NCI-H1930 (cell line): Measurements from ENCODE around the gene NIN.

Source experiments
- DNase-seq, 2 experiments: peaks; one replicate each; lab custom pipeline; 2025; lab: John Stamatoyannopoulos, UW

Gene NIN

DNA sequence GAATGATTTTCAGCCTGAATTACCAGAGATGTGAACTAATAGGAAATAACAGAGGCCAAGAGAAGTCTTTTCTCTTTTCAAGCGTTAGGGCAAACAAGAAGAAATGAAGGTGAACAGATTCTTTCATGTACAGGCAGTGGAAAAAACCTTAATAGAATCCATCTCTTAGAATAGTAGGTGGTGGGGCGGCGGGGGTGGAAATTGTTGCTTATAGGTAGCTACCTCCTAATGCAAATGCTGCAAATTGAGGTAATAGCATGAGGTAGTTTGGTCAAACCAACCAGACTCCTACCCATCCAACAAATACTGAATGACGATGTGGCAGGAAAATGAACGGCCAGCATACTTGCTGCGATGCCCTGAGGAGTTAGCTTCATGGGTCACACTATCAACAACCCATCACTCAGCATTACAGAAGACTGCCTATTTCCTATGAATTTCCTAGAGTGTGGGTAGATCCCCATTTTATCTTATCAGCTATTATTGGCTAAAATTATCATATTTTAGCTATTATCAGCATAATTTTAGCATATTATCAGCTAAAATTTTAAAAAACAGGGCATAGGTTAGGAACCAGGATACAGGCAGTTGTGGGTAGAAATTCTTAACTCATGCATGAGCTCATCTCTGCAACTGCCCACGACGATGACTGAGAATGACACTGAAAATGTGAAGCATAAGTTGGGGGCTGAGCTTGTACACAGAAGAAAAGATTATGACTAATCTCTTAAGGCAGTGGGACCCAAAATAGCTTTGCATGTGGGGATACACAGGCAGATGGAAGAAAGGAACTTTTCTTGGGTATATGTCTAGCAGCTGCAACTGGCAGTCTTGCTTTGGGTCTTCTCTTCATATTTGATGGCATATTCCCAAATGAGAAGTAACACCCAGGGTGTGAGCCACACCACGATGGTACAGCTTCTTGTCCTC lies 68.7 kb downstream of the NIN start:
- no peak for DNase-seq

DNA sequence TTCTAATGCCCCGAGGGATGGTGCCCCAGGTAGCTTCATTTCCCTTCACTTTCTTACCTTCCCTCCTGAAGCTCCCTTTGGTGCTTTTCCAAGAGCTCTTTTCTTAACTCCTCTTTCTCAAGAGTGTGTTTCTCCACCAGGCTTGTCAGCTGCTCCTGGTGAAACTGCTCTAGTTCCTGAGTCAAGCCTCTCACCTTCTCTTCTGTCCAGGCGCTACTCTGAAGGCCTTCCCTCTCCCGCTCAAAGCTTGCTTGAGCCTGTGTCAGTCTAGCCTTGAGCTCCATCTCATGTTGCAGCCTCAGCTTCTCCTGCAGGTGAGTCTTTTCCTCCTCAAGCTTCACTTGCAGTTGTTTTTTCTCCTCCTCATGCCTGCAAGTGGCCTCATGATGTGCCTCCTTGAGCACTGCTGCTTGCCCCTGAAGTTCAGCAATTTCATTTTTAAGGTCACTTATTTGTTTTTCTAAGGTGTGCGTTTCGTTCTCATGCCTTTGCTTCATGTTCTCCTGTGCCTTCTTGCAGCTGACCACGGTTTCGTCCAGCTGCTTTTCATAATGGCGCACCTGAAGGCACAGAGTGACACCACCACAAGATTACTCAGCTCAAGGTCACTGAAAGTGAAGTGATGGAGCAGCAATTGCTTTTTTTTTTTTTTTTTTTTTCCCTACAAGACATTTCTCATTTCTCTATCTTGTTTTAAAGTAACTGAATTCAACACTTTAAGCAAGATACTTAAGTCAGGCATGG lies 71.0 kb downstream of the NIN start:
- no peak for DNase-seq

GRCh38 chr14:50758945-50759344 lies 72.0 kb downstream of the NIN start:
- no peak for DNase-seq

DNA sequence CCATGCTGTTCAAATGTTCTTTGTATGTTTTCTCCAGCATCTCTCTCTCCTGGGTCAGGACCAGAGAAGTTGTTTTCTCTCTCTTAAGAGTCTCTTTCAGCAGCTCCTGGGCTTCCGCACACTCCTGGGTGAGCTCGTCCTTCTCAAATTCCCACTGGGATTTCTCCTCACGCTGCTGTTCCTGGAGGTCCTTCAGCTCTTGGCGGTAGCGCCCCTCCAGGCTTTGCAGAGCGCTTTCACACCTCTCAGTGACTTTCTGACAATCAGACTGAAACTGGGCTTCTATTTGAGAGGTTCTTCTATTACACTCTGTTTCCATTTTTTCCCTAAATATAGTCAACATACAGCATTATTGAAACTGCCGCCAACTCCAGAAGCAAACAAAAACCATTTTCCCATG lies 72.7 kb downstream of the NIN start:
- DNase-seq, result no peak

- DNase-seq, result no peak
Measured at GRCh38 chr14:50757702-50758101, 73.3 kb downstream of the NIN start.

- no peak for DNase-seq
Measured at GRCh38 chr14:50756300-50756699, 74.7 kb downstream of the NIN start.

- no peak for DNase-seq
Measured at GRCh38 chr14:50750323-50750722, 80.6 kb downstream of the NIN start.

GRCh38 chr14:50745401-50746058 lies 85.4 kb downstream of the NIN start:
- DNase-seq, result no peak

GRCh38 chr14:50744231-50744630 lies 86.7 kb downstream of the NIN start:
- no peak for DNase-seq

GRCh38 chr14:50741567-50741966 lies 89.4 kb downstream of the NIN start:
- DNase-seq, result no peak

DNA sequence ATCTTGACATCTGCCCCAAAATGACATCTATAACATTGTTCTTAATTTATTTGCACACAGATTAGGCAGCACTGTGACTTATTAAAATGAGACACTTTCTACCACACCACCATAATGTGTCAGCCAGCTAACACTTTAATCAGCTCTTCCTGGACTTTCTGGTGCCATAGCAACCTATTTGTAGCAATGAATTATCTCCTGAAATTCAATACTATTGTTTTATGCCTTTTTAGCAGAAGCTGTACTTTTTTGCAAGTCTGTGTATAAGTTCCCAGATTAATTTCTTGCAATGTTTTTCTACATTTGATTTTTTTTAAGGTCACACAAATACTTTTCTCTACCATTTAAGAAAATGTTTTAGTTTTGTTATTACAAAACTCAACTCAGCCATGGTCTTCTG lies 90.1 kb downstream of the NIN start:
- DNase-seq, result no peak

DNA sequence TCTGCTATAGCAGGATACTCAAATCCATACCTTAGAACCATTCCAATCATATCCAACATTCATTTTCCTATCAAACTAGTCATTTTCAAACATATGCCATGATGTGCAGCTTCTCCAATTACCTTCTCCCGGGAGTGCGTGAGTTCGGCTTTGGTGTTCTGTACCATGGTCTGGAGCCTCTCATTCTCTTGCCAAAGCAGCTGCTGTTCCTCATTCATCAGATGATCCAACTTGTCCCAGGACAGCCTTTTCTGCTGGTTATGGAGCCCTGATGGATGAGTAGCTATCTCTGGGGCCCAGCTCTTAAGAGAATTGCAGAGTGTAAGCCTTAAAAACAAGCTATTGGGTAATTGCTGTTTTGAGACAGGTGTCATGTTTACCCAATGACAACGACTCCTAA lies 91.8 kb downstream of the NIN start:
- DNase-seq, result no peak

DNA sequence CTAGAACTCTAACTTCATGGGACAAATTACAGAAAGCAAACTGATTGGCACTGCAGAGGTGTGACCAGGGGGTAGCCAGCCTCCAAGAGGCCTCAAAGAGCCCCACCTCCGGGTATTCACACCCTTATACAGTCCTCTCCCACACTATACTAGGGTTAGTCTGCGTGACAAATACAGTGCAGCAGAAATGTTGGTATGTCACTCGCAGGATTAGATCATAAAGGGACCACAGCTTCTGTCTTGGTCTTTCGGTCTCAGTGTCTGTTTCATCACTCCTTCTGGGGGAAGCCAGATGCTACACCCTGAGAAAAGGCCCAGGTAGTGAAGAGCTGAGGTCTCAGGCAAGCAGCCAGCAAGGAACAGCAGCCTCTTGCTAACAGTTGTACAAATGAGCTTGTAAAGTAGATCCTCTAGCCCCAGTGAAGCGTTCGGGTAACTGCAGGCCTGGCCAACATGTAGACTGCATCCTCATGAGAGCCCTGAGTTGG lies 94.0 kb downstream of the NIN start:
- DNase-seq, result no peak

- DNase-seq, result no peak
Measured at GRCh38 chr14:50734950-50735695, 95.8 kb downstream of the NIN start.

GRCh38 chr14:50733494-50733893 lies 97.5 kb downstream of the NIN start:
- DNase-seq, result no peak

DNA sequence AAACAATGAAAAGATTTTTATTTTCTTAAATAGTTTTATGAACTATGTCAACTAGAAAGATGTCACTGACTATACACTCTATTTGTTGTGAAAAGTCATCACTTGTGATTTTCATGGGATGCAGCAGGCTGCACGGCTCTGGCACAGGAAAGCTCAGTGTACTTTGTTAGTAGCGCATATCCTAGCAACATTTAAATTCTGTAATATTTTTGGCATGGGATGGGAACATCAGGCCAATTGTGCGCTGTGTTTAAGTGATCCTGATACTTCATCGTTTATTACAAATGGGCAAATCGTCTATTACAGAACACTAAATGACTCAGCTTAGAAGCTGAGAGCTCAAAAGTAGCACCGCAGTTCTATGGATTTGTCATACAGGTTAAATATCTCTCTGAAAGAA lies 102.1 kb downstream of the NIN start:
- DNase-seq, result no peak

DNA sequence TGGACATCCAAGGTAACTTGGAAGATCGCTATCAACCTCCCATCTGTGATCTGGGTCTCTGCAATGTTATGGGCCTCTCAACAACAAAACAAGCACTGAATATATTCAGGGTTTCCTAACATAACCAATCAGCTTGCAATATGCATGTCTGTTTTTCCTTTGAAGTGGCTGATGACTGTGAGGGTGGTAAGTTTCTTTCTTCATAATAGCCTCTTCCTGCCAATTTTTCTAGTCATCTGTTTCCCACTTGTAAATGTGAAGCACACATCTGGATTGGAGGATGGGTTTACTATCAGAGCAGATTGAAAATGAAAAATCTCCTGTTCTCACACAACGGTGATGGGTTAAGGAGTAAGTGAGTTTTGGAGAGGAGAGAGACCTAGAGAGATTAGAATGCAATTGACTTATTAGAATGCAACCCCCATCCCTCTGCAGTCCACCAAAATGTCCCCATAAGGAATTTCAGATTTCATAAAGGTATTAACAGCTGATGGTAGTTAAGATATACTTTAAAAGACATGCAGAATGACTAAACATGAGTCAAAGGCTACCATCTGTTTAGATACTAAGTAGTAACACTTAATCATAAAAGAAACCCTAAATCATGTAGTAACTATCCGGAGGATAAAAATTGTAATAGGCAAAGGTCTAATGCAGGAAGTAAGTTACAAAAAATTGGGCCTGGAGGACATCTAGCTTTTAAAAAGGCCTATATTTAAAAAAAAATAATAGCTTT lies 104.4 kb downstream of the NIN start:
- DNase-seq, result no peak

DNA sequence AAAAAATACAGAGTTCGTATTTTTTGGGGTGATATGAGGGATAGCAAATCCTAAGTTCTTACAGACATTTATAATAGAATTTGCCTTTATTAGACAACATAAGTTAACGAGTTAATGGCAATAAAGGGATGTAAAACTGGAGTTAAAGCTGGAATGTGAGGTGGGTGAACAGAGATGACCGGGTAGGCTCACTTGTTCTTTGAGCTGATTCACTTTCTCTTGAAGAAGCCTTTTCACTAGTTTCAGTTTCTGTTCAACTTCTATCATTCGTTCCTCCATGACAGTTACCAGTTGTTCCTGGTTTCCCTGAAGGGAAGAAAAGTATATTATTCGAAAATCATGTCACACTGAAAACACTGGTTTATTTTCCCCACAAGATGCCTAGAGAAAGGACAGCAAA lies 105.2 kb downstream of the NIN start:
- no peak for DNase-seq

- DNase-seq, result no peak
Measured at GRCh38 chr14:50719911-50720759, 110.8 kb downstream of the NIN start.

- DNase-seq, result no peak
Measured at GRCh38 chr14:50718949-50719348, 112.0 kb downstream of the NIN start.
